DND-41 (cell line): ENCODE data around the gene MIAT.

Experiments used
- EZH2 ChIP-seq: IDR thresholded peaks from 3 replicates; pipeline ENCODE4 v1.6.1; 2012; ENCODE audit warnings: borderline replicate concordance, low read depth, mild to moderate bottlenecking, moderate library complexity, low read length, inconsistent platforms; ENCODE audit not compliant: severe bottlenecking
- TF ChIP-seq, protein P1 (sequence below): IDR thresholded peaks from 2 replicates; pipeline ENCODE4 v1.5.1; 2012; ENCODE audit warnings: borderline replicate concordance, low read length, moderate library complexity, mild to moderate bottlenecking; ENCODE audit not compliant: poor library complexity, severe bottlenecking; ENCODE audit errors: extremely low read depth

DNA sequence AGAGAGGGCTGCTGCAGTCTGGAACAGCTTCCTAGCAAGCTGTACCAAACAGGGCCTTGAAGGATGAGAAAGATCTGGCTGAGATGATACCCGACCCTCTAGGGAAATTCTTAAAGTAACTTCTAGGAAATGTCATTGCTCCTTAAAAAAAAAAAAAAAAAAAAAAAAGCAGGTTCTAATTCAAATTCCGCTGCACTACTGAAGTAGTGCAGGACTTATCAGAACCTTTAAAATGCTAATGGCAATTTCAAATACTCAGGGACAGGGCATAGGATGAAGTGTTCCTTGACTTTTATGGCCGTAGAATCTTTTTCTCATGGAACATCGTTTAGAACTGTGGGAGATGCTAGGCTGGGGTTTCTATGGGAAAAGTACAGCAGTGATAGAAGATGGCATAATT is 13.1 kb downstream of the MIAT start:
- TF ChIP-seq, protein P1, sequence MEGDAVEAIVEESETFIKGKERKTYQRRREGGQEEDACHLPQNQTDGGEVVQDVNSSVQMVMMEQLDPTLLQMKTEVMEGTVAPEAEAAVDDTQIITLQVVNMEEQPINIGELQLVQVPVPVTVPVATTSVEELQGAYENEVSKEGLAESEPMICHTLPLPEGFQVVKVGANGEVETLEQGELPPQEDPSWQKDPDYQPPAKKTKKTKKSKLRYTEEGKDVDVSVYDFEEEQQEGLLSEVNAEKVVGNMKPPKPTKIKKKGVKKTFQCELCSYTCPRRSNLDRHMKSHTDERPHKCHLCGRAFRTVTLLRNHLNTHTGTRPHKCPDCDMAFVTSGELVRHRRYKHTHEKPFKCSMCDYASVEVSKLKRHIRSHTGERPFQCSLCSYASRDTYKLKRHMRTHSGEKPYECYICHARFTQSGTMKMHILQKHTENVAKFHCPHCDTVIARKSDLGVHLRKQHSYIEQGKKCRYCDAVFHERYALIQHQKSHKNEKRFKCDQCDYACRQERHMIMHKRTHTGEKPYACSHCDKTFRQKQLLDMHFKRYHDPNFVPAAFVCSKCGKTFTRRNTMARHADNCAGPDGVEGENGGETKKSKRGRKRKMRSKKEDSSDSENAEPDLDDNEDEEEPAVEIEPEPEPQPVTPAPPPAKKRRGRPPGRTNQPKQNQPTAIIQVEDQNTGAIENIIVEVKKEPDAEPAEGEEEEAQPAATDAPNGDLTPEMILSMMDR, result no peak
- TF ChIP-seq EZH2, result no peak
